OCI-LY7 (cell line): ENCODE measurements around the gene PRKAG2. TPM values are rescaled to one million over a fixed set of nuclear protein-coding genes. Genes with fewer than 3 reads are reported as not detected.

ENCODE experiments used
- BruUV-seq: library from RNA; stranded (reverse); fragments of 400-500 nt; replicated peaks from 2 replicates; lab custom pipeline; 2021; lab: Mats Ljungman, UMichigan
- CTCF ChIA-PET: fragments of 300-600 bp; sonication (Branson Sonifier 250); formaldehyde crosslinking; loops from one replicate; lab custom pipeline; 2022; ENCODE audit warnings: antibody characterized with exemption; ENCODE audit not compliant: unreplicated experiment; lab: Charles Lee
- POLR2A ChIA-PET: fragments of 300-600 bp; sonication (Branson Sonifier 250); formaldehyde crosslinking; loops from one replicate; lab custom pipeline; 2022; ENCODE audit warnings: antibody characterized with exemption; lab: Charles Lee
- DNase-seq: peaks from one replicate; pipeline ENCODE4 v3.0.0-alpha.2; 2015; ENCODE audit warnings: low spot score
- H2AFZ ChIP-seq: fragments of 200-600 bp; sonication (generic), shearing (Covaris generic); 2 replicates; pipeline ENCODE4 v1.6.1; 2014; ENCODE audit warnings: mild to moderate bottlenecking, antibody characterized with exemption, low read length, moderate library complexity
- H3K27ac ChIP-seq: fragments of 200-600 bp; sonication (generic); 2 replicates; pipeline ENCODE4 v1.5.1; 2014; ENCODE audit warnings: mixed run types, low read depth, mild to moderate bottlenecking, moderate library complexity, low read length, inconsistent platforms; ENCODE audit not compliant: poor library complexity, severe bottlenecking
- H3K36me3 ChIP-seq: fragments of 200-600 bp; sonication (generic); 2 replicates; pipeline ENCODE4 v1.6.1; 2014; ENCODE audit warnings: mild to moderate bottlenecking, antibody characterized with exemption, low read length, moderate library complexity, mixed read lengths; ENCODE audit not compliant: insufficient read depth
- H3K4me1 ChIP-seq: fragments of 200-600 bp; sonication (generic); 2 replicates; pipeline ENCODE4 v1.5.1; 2014; ENCODE audit warnings: mild to moderate bottlenecking, low read length; ENCODE audit not compliant: insufficient read depth, poor library complexity, severe bottlenecking
- H3K4me2 ChIP-seq: fragments of 200-600 bp; sonication (generic); 2 replicates; pipeline ENCODE4 v1.6.1; 2014; ENCODE audit warnings: mild to moderate bottlenecking, low read length
- H3K4me3 ChIP-seq: fragments of 200-600 bp; sonication (generic); 2 replicates; pipeline ENCODE4 v1.5.1; 2014; ENCODE audit warnings: mild to moderate bottlenecking, low read depth, low read length; ENCODE audit not compliant: poor library complexity, severe bottlenecking
- H3K79me2 ChIP-seq: fragments of 200-600 bp; sonication (generic); 2 replicates; pipeline ENCODE4 v1.6.1; 2016; ENCODE audit warnings: low read depth, mild to moderate bottlenecking, low read length, moderate library complexity, mixed read lengths; ENCODE audit not compliant: insufficient read depth
- H3K9me2 ChIP-seq: fragments of 200-600 bp; sonication (generic); 2 replicates; pipeline ENCODE4 v1.6.1; 2016; ENCODE audit warnings: mild to moderate bottlenecking, low read length, mixed read lengths; ENCODE audit not compliant: insufficient read depth
- H3K9me3 ChIP-seq: fragments of 200-600 bp; sonication (generic); 2 replicates; pipeline ENCODE4 v1.6.1; 2014; ENCODE audit warnings: mild to moderate bottlenecking, mixed run types, low read length, mixed read lengths
- H4K20me1 ChIP-seq: fragments of 200-600 bp; sonication (generic); 2 replicates; pipeline ENCODE4 v1.6.1; 2014; ENCODE audit warnings: mild to moderate bottlenecking, antibody characterized with exemption, low read length, moderate library complexity, mixed read lengths; ENCODE audit not compliant: insufficient read depth
- EZH2phosphoT487 ChIP-seq: fragments of 200-600 bp; sonication (generic); IDR thresholded peaks from 2 replicates; pipeline ENCODE4 v1.6.1; 2018; ENCODE audit warnings: low read depth, borderline replicate concordance, mild to moderate bottlenecking, mixed run types, antibody characterized with exemption, low read length, moderate library complexity, mixed read lengths
- intact Hi-C: fragments of 100-400 bp; cut with micrococcal nuclease; formaldehyde crosslinking; loops from one replicate; pipeline ENCODE4 v1.10.0; 2022; ENCODE audit not compliant: unreplicated experiment
- total RNA-seq, 2 experiments: library from RNA; depleted of rRNA in 1 of 2; stranded (reverse); fragments of >200 nt in 1 of 2; shearing (Covaris generic) in 1 of 2; gene quantifications; 2 replicates each; pipeline ENCODE4 v1.2.3, GENCODE V29; 2014 to 2022
- TF ChIP-seq, protein P1 (sequence below): fragments of 200-600 bp; sonication (generic); conservative IDR thresholded peaks from 2 replicates; pipeline ENCODE4 v1.5.1; 2014; ENCODE audit warnings: mild to moderate bottlenecking, antibody characterized with exemption, low read length, moderate library complexity, mixed read lengths

Gene PRKAG2
- total RNA-seq, 2 experiments from 2014 or later, result 1.2 to 5.1 TPM

DNA sequence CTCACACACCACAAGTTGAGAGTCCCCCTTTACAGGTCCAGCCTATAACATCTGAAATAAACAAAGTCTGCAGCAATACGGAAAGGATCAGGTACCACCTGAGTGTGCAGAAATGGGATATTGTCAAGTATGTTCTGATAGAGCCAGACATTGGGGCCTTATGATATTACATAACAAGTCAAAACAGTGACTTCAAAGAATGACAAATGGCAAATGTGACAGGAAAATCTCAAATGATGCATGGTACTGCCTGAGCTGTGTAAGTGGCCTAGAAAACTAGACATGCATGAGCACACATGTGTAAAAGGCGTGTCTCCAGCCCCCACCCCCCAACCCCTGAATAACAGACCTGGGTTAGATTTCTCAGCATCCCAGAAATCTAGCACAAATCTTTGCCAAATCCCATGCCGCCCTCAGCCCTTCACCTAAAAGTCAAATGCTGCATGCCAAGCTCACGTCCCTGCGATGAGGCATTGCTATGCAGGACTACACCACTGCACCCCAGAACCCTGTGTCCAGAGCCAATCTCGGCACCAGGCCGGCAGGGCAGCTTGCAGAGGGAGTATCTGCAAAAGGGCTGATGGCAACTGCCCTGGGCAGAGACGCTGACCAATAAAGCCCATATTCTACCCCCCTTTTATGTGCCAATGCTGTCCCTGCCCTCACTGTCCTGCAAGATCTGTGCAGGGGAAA, 58.8 kb downstream of the PRKAG2 start:
- no peak overlapping the region for H3K4me2 ChIP-seq
- no peaks in the 10 kb centered on the region for H3K4me1 ChIP-seq
- POLR2A ChIA-PET, result no interaction called here
- H3K9me2 ChIP-seq, result no peaks in the 10 kb centered on the region
- no peak overlapping the region for H3K4me3 ChIP-seq
- no peaks in the 10 kb centered on the region for H3K36me3 ChIP-seq
- H3K79me2 ChIP-seq, result no peaks in the 10 kb centered on the region
- CTCF ChIA-PET, result no interaction called here
- no TSS peak for BruUV-seq
- H2AFZ ChIP-seq, result no peak overlapping the region
- H4K20me1 ChIP-seq, result no peaks in the 10 kb centered on the region
- no peak for TF ChIP-seq EZH2phosphoT487
- TF ChIP-seq, protein P1, sequence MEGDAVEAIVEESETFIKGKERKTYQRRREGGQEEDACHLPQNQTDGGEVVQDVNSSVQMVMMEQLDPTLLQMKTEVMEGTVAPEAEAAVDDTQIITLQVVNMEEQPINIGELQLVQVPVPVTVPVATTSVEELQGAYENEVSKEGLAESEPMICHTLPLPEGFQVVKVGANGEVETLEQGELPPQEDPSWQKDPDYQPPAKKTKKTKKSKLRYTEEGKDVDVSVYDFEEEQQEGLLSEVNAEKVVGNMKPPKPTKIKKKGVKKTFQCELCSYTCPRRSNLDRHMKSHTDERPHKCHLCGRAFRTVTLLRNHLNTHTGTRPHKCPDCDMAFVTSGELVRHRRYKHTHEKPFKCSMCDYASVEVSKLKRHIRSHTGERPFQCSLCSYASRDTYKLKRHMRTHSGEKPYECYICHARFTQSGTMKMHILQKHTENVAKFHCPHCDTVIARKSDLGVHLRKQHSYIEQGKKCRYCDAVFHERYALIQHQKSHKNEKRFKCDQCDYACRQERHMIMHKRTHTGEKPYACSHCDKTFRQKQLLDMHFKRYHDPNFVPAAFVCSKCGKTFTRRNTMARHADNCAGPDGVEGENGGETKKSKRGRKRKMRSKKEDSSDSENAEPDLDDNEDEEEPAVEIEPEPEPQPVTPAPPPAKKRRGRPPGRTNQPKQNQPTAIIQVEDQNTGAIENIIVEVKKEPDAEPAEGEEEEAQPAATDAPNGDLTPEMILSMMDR, result no peak
- intact Hi-C loops, result no loop called here
- no peaks in the 10 kb centered on the region for H3K9me3 ChIP-seq
- DNase-seq, result no peak
- H3K27ac ChIP-seq, result no peak overlapping the region

DNA sequence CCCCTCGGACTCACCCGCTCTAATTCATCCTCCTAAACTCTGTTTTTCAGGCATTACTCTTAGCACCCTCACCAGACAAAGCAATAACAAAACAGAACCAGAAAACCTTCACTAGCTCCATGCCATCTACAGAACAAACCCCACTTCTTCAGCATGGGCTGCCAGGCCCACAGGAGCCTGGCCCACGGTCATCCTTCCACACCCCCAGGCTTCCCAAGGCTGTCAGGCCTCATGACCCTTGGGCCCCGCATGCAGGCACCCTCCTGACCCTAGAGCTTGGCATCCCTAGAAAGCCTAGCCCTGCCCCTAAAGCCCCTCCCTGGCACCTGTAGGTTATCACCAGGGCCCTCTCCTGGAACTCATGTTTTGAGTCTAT, 59.6 kb downstream of the PRKAG2 start:
- no peak overlapping the region for H3K27ac ChIP-seq
- intact Hi-C loops, result no loop called here
- H3K79me2 ChIP-seq, result no peaks in the 10 kb centered on the region
- no peak for DNase-seq
- no peaks in the 10 kb centered on the region for H3K36me3 ChIP-seq
- H2AFZ ChIP-seq, result no peak overlapping the region
- ChIA-PET CTCF (no interaction called here), POLR2A (no interaction called here)
- no peak overlapping the region for H3K4me2 ChIP-seq
- H3K4me1 ChIP-seq, result no peaks in the 10 kb centered on the region
- no peaks in the 10 kb centered on the region for H3K9me3 ChIP-seq
- no peaks in the 10 kb centered on the region for H4K20me1 ChIP-seq
- H3K4me3 ChIP-seq, result no peak overlapping the region
- H3K9me2 ChIP-seq, result no peaks in the 10 kb centered on the region
- TF ChIP-seq, protein P1, result no peak
- TF ChIP-seq EZH2phosphoT487, result no peak
- no TSS peak for BruUV-seq
